ENCODE results near the gene ILKAP. TPM values are rescaled to one million over a fixed set of nuclear protein-coding genes. Genes with fewer than 3 reads are reported as not detected.

Gene ILKAP
- polyA plus RNA-seq, 1 donor: 60.8 TPM

DNA sequence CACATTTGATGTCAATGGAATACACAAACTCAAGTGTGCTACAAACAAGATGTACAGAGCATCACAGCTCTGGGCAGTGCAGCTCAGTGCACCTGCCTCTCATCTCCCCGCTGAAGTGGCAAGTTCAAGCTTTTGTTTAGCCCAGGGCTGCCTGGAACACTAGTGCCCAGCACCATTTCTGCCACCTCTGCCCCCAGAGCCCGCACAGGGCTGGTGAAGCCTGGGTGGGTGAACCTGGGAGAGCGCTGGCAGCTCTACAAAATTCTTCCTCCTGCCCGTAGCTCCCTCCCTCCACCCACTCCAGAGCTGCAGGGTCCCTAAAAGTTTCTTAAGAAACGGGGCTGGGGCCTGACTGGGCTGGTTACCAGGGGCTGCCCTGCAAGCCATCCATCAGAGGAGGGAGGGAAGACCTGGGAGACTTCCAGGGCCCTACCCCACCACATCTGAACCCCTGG, 34.8 kb upstream of the ILKAP start:
- DNase-seq: no peak

GRCh38 chr2:238237431-238238135, 34.1 kb upstream of the ILKAP start:
- no peak for DNase-seq

DNA sequence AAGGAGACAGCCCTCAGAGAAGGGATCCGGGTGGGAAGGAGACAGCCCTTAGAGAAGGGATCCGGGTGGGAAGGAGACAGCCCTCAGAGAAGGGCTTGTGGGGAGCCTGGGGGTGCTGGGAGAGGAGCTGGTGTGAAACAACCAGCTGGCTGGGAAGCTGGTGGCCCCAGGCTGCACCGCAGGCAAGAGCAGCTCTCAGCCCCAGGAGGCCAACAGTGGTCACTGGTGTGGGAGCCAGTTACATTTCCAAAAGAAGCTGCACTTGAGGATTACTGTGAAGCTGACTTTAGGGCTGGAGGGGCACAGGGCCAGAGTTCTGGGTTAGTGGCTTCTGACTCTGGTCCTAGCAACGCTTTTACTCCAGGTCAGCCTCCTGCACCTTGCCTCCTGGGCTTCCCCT, 33.1 kb upstream of the ILKAP start:
- DNase-seq: no peak

DNA sequence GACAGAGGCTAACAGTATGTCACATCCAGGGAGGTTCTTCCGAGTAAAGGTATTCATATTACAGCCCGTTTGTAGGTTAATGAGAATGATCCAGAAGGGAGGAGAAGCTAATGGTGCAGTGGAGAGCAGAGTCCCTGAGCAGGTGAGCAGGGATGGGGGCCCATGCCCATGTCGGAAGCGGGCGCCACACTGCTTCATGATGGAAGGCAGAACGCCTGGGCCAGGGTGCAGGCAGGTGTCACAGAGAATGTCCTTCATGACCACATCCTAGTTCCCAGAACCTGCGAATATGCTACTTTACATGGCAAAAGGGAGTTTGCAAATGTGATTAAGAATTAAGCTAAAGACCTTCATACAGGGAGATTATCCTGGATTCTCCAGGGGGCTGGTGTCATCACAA, 32.4 kb upstream of the ILKAP start:
- DNase-seq: no peak

DNA sequence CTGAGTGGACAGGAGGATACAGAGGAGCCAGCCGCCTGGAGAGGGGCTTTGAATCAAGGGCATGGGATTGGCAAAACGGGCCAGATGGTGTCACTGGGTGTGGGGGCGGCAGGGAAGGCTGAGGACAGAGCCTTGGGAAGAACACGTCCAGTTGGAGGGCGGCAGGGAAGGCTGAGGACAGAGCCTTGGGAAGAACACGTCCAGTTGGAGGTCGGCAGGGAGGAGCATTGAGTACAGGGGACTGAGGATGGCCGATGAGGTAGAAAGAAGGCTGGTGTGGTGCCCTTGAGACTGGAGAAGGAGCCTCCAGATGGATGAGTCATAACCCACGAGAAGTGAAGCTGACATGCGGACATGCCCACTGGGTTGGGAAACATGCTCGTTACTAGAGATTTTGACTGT, 31.8 kb upstream of the ILKAP start:
- DNase-seq: no peak

GRCh38 chr2:238233625-238234024, 30.1 kb upstream of the ILKAP start:
- no peak for DNase-seq

DNA sequence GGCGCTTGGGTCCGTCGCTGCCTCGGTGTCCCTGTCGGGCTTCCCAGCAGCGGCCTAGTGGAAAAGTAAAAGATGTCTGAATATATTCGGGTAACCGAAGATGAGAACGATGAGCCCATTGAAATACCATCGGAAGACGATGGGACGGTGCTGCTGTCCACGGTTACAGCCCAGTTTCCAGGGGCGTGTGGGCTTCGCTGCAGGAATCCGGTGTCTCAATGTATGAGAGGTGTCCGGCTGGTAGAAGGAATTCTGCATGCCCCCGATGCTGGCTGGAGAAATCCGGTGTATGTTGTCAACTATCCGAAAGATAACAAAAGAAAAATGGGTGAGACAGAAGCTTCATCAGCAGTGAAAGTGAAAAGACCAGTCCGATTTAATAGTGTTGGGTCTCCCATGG, 28.3 kb upstream of the ILKAP start:
- DNase-seq: no peak

- DNase-seq: no peak
These were observed 27.8 kb upstream of the ILKAP start for GRCh38 chr2:238231251-238231793.

DNA sequence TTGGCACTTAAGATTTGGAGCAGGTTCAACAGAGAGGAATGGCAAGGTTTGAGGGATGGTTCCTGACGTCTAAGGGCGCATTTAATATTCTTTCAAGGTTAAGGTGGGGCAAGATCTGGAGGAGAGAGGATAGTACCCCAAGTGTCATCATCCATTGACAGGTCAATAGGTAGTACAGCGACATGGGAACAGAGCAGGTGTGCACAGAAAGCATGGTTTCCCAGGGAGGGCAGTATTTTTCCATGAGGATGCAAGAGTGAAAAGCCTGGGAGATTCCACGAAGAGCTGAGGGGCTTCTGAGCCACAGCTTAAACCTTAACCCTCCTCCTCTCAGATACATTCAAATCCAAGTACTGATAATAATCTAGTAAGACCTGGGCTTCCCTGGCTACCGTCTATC, 27.2 kb upstream of the ILKAP start:
- DNase-seq: no peak

- no peak for DNase-seq
These were observed 25.2 kb upstream of the ILKAP start for GRCh38 chr2:238228700-238229099.

GRCh38 chr2:238227587-238228032, 24.1 kb upstream of the ILKAP start:
- DNase-seq: no peak

- no peak for DNase-seq
These were observed 23.4 kb upstream of the ILKAP start for GRCh38 chr2:238226698-238227586.

GRCh38 chr2:238225911-238226697, 22.6 kb upstream of the ILKAP start:
- DNase-seq: no peak

DNA sequence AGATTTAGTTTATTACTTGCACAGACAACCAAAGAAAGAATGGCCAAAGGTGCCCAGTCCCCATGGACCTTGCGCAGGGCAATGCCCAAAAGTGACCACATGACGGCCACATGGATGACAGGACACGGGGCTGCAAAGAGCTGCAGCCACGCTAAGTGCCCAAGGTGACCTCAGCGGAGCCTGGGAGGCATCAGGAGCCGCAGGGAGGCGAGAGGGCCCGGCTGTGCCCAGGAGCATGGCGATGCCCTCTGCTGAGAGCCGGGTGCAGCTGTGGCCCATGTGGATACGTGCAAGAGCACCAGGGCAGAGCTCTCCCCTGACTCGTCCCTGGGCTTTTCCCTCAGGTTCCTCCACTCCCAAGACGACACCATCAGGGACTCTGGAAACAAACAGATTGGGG, 21.6 kb upstream of the ILKAP start:
- DNase-seq: no peak

DNA sequence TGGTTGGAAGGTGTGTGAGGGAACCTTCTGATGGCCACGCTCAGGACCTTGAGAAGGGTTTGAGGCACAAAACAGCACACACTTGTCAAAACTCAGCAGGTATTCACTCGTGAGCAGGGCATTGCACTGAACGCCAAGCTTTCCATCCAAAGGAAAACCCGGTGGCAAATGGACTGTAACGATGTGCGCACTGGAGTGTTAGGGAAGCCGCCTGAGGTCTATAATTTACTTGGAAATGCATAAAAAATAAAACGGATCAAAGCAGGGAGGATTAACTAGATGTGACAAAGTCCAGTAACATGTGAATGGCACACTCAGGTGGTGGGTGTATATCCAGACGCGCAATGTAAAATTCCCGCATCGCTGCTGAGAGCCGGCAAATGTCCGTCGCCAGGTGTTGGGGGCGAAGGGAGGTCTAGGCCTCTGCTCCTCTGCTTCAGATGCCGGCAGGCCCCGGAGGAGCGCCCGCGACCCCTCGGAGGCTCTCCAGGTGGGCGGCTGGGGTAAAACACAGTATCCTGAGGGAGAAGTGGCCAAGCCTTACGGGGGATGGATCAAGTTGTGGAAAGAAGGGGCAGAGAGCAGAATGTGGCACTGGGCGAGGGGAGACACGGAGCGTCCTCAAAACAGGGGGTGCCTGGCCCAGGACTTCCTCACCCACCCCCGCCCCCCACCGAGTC, 21.0 kb upstream of the ILKAP start:
- no peak for DNase-seq

- no peak for DNase-seq
These were observed 17.5 kb upstream of the ILKAP start for GRCh38 chr2:238220892-238221521.

DNA sequence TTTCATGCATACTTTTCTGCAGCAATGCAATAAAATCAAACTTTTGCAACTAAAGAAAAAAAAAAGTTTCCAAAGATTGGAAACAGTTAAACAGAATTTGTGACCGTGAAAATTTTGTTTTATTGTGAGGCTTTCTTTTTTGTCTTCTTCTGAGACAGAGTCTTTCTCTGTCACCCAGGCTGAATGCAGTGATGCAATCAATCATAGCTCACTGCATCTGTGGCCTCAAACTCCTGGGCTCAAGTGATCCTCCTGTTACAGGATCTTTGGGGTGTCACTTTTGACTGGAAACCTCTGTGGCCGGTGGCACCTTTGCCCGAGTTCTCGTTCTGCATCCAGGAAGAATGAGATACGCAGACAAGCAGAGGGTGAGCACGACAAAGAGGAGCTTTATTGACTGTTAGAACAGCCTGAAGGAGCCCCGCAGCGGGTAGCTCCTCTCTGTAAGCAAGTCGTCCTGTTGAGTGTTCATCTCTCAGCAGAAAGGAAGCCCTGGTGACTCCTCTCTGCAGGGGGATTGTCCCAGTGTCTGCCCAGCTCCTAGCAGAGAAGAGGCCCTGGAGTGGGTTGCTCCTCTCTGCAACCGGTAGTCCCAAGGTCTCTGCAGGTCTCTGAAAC, 16.9 kb upstream of the ILKAP start:
- no peak for DNase-seq

GRCh38 chr2:238216651-238217184, 13.2 kb upstream of the ILKAP start:
- DNase-seq: no peak

DNA sequence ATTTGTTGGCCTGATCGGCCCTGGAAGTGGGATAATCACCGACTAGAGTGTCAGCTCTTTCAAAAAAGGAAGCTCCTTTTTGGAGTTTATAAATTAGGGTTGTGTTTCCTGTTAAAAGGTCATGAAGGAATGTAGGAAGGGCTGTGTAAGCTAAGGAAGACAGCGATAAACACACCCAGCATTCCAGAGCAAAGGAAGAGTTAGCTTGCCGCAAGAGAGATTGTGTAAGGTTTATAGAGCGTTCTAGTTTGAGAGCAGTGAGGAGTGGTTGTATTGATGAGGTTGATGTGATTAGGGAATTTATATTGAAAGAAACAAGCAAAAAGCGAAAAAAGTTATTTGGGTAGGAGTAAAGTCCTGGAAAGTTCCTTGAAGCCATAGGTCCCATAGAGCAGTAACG, 3.5 kb upstream of the ILKAP start:
- DNase-seq: no peak

GRCh38 chr2:238203973-238204683, 633 bp upstream of the ILKAP start:
- no peak for DNase-seq
